Heart right ventricle (tissue), 16 donors: Measurements from ENCODE around the gene FAM89B. TPM values are rescaled to one million over a fixed set of nuclear protein-coding genes. Genes with fewer than 3 reads are reported as not detected.
A peak's percentile ranks its signal among the peaks of the same experiment; 100 is the strongest.

Experiments
- ATAC-seq, 8 donors: fragments of 200-7000 bp; cut with Tn5 transposase; one replicate each; pipeline ENCODE4 v1.9.1; 2020; ENCODE audit warnings: mild to moderate bottlenecking in 8 of 8, moderate library complexity in 8 of 8, moderate number of reproducible peaks in 1 of 8
- DNase-seq, 2 donors: peaks; one replicate each; pipeline ENCODE4 v3.0.0-alpha.2; 2020
- H3K27ac ChIP-seq, 10 donors: fragments of 200-600 bp; sonication (generic) in 2 of 10; one replicate each; pipeline versions ENCODE4 v1.5.0 to v1.8.0; 2020 to 2022; ENCODE audit warnings: mild to moderate bottlenecking in 3 of 10
- H3K27me3 ChIP-seq, 7 donors: fragments of 200-600 bp; one replicate each; pipeline ENCODE4 v1.8.0; 2021 to 2022; ENCODE audit warnings: mild to moderate bottlenecking in 2 of 7
- H3K36me3 ChIP-seq, 9 donors: fragments of 200-600 bp; sonication (generic) in 1 of 9; one replicate each; pipeline versions ENCODE4 v1.5.0 to v1.8.0; 2020 to 2022; ENCODE audit warnings: mild to moderate bottlenecking in 2 of 9
- H3K4me1 ChIP-seq, 9 donors: fragments of 200-600 bp; sonication (generic) in 1 of 9; one replicate each; pipeline versions ENCODE4 v1.5.0 to v1.8.0; 2020 to 2022; ENCODE audit warnings: mild to moderate bottlenecking in 4 of 9
- H3K4me3 ChIP-seq, 10 donors: fragments of 200-600 bp; sonication (generic) in 2 of 10; one replicate each; pipeline versions ENCODE4 v1.5.0 to v1.8.0; 2020 to 2022; ENCODE audit warnings: mild to moderate bottlenecking in 7 of 10, moderate library complexity in 2 of 10
- H3K9me3 ChIP-seq, 11 donors: fragments of 200-600 bp in 10 of 11; sonication (generic) in 2 of 11; one replicate each; pipeline versions ENCODE4 v1.5.0 to v1.8.0; 2013 to 2022; ENCODE audit warnings: mild to moderate bottlenecking in 2 of 11, control low read depth in 1 of 11, moderate library complexity in 1 of 11
- CTCF ChIP-seq, 9 donors: fragments of 200-600 bp; sonication (generic) in 2 of 9; IDR thresholded peaks; one replicate each; pipeline versions ENCODE4 v1.5.0 to v1.8.0; 2021 to 2022; ENCODE audit warnings: antibody characterized with exemption in 9 of 9, mild to moderate bottlenecking in 5 of 9, moderate library complexity in 1 of 9
- WGBS, 2 donors: extraction: QIAGEN DNeasy Blood & Tissue Kit; methylation state at CpG; one replicate each; pipeline ENCODE4 v1.1.7; 2013; ENCODE audit warnings: inconsistent platforms in 1 of 2; 5-methylcytosine and 5-hydroxymethylcytosine counted together
- intact Hi-C, 10 donors: fragments of 100-400 bp; cut with DNase I; formaldehyde crosslinking; loops; one replicate each; pipeline versions ENCODE4 v1.11.1 to v1.14.2; 2022
- polyA plus RNA-seq, 2 donors: library from polyadenylated mRNA; stranded (reverse); fragments of 200-250 nt; gene quantifications; one replicate each; pipeline ENCODE4 v1.2.3, GENCODE V29; 2013
- total RNA-seq, 10 donors: library from RNA; stranded (reverse); fragmentation: NEBNext Ultra II Directional in 3 of 10; extraction: Animal tissue kit (Norgen Biotek cat#: 25700) in 3 of 10; gene quantifications; one replicate each; pipeline versions ENCODE4 v1.2.1 to v1.2.4, GENCODE V29; 2021 to 2023
- donor health status: Arrhythmogenic right ventricular cardiomyopathy.
- donor health status: ischemic (EF 13 %, LVEDD 7.1; RV severe dilation, severe dysfunction).
- donor health status: healthy with polysubstance abuse.
- donor health status: DM: no; HTN: yes; CAD: no.
- donor health status: DM: no; HTN: no; CAD: no.
- donor health status: ischemic (EF 25% LVEDD 6.9; RV normal size, moderate dysfunction).
- donor health status: ischemic (EF 25% LVEDD 5.7; RV mildly dilated, moderate dysfunction).
- donor health status: healthy.
- donor health status: DM: yes; HTN: yes; CAD: no.
- donor health status: Ischemic cardiomyopathy.
- donor health status: ischemic (EF 35%, LVEDD 5.7; RV mildly dilated, moderate dysfunction).
- donor health status: nonischemic (EF 11% LVEDD 7.7; RV severe dilation, severe dysfunction).
- donor health status: DM: yes; HTN: yes; CAD: no.
- donor health status: PGD.
- donor health status: ischemic (EF 29% LVEDD 5.4; RV normal size, mild dysfunction).
- donor health status: nonischemic (EF 23%, LVEDD 6.1; RV moderate dilation, normal function).

The FAM89B gene
- total and polyA plus RNA-seq, 12 donors, result 21.2 to 55.7 (median 33.8) TPM

DNA sequence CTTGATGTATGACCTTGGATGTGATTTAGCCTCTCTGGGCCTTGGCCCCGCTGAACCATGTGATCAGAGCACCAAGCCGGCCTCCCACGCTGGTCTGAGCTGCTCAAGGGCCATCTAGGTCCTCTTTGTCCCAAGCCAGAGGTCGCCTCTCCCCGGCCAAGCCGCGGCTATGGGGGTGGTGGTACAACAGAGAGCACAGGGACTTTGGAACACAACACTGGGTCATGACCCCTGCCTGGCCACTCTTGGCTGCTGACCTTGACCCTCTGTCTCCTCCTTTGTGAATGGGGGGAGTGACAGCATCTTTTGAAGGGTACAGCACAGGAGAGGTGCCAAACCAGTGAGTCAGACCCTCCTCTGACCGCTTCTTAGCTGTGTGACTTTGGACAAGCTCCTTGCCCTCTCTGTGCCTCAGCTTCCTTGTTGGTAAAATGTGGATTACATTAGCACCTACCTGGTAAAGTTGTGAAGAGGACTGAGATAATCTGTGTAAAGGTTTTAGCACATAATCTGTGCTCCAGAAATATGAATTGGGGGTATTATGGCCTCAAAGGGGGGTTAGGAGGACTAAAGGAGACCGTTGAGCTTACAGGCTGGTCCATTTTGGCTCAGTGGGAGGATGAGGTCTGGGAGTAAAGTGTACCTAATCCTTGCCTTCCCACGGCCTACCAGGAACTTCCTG lies 42.7 kb upstream of the FAM89B start:
- WGBS, 2 donors, result 72 to 83% methylated on average over 10 of the region's 10 CpGs
- DNase-seq (no peak), ATAC-seq (no peak)
- Histone ChIP-seq H3K27ac (no peak overlapping the region), H3K9me3 (no peaks in the 10 kb centered on the region), H3K4me3 (no peak overlapping the region), H3K27me3 (no peaks in the 10 kb centered on the region), H3K4me1 (peaks cover 9 to 21% (median 15%) of the 10 kb centered on the region in 9 donors), H3K36me3 (peaks cover 0 to 87% (median 49%) of the 10 kb centered on the region in 9 donors)
- TF ChIP-seq CTCF (IDR thresholded peaks at IDR 0.05), result no peak
- intact Hi-C loops, result loop anchor here in 1 of 10 donors (10.0 kb wide), 1 partner anchor 55 kb away; no protein-coding TSS in a partner anchor

GRCh38 chr11:65530157-65530496 lies 42.2 kb upstream of the FAM89B start:
- H3K4me3 ChIP-seq, result no peak overlapping the region
- ATAC-seq, result no peak

DNA sequence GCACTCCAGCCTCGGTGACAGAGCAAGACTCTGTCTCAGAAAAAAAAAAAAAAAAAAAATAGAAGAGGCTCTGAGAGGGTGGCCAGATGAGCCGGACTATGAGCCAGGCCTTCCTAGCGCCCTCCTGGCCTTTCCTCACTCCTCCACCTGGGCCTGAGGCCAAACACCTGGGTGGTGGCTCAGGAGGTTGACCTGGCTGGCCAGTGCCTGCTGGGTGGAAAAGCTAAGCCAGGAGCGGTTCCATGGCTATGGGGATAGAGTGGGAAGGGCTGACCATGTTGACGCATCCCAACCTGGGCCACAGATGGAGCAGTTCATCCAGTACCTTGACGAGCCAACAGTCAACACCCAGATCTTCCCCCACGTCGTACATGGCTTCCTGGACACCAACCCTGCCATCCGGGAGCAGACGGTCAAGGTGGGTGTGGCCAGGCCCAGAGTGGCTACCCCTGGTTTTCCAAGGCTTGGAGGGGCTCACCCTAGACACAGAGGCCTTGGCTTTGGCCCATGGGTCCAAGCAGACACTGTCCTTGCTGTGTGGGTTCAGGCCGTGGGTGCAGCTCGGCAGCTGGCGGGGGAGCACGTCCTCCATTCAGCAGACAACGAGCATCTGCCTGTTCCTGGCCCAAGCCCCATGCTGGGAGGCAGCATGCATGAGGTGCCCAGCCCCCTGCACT lies 39.8 kb upstream of the FAM89B start:
- no peak for TF ChIP-seq CTCF (IDR thresholded peaks at IDR 0.05)
- WGBS, 2 donors, result 85 to 87% methylated on average over 15 of the region's 15 CpGs
- H3K27me3 ChIP-seq, result no peaks in the 10 kb centered on the region
- DNase-seq, result no peak
- peaks cover 0 to 5% (median 0%) of the 10 kb centered on the region in 9 donors for H3K4me1 ChIP-seq
- intact Hi-C loops, result loop anchor here in 1 of 10 donors (10.0 kb wide), 1 partner anchor 52 kb away; no protein-coding TSS in a partner anchor
- no peak for ATAC-seq
- H3K4me3 ChIP-seq, result no peak overlapping the region
- no peak overlapping the region for H3K27ac ChIP-seq
- peaks cover 0 to 100% (median 43%) of the 10 kb centered on the region in 9 donors for H3K36me3 ChIP-seq
- no peaks in the 10 kb centered on the region for H3K9me3 ChIP-seq

More at GRCh38 chr11:65530157-65530496, 42.2 kb upstream of the FAM89B start:
- WGBS, 2 donors, result 81 to 89% methylated on average over 5 of the region's 5 CpGs
- DNase-seq, result no peak
- no peaks in the 10 kb centered on the region for H3K9me3 ChIP-seq
- peaks cover 9 to 21% (median 14%) of the 10 kb centered on the region in 9 donors for H3K4me1 ChIP-seq
- no peaks in the 10 kb centered on the region for H3K27me3 ChIP-seq
- TF ChIP-seq CTCF (IDR thresholded peaks at IDR 0.05), result peak in 3 of 9 donors; percentile 7 to 15 (median 10)
- intact Hi-C loops, result loop anchor here in 1 of 10 donors (10.0 kb wide), 1 partner anchor 55 kb away; no protein-coding TSS in a partner anchor
- H3K36me3 ChIP-seq, result peaks cover 0 to 92% (median 49%) of the 10 kb centered on the region in 9 donors
- no peak overlapping the region for H3K27ac ChIP-seq

- no peak overlapping the region for H3K27ac ChIP-seq
Measured at GRCh38 chr11:65535102-65535501, 37.2 kb upstream of the FAM89B start.

More at GRCh38 chr11:65535102-65535501, 37.2 kb upstream of the FAM89B start:
- Histone ChIP-seq H3K4me1 (peaks cover 0 to 9% (median 8%) of the 10 kb centered on the region in 9 donors), H3K9me3 (no peaks in the 10 kb centered on the region), H3K27me3 (no peaks in the 10 kb centered on the region), H3K36me3 (peaks cover 0 to 92% (median 54%) of the 10 kb centered on the region in 9 donors), H3K4me3 (no peak overlapping the region)
- ATAC-seq, result no peak
- WGBS, 2 donors, result 79 to 85% methylated on average over 9 of the region's 9 CpGs
- DNase-seq, result no peak
- TF ChIP-seq CTCF (IDR thresholded peaks at IDR 0.05), result no peak
- intact Hi-C loops, result loop anchor here in 2 of 10 donors (5.0 to 10.0 kb wide), 2 partner anchors 37 to 50 kb away; partner anchors contain the start of genes FAM89B (in 1 of the 2) and ZNRD2 (in 1 of the 2)
